EL (cell line): Measurements from ENCODE around the gene KLHL1.

Experiments
- DNase-seq: peaks from one replicate; pipeline ENCODE4 v3.0.0-alpha.2; 2016

Gene KLHL1

GRCh38 chr13:69999875-70000274 lies 108.4 kb downstream of the KLHL1 start:
- no peak for DNase-seq

GRCh38 chr13:69997061-69997460 lies 111.2 kb downstream of the KLHL1 start:
- DNase-seq = no peak

DNA sequence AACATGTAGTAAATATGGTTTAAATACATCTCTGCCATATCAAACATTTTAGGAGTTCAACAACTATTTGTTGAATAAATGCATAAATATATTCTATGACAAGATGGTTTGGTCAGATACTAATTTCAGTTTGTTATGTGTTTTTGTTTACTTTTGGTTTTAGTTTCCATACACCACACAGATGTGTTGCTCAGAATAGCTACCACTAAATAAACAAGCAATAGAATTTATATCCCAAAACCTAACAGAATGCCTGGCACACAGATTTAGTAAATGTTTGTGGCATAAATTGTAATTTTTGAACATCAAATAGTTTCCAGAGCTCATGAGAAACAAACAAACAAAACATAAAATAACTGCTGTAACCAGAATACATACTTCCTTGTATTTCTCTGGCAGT lies 127.5 kb downstream of the KLHL1 start:
- DNase-seq = no peak

DNA sequence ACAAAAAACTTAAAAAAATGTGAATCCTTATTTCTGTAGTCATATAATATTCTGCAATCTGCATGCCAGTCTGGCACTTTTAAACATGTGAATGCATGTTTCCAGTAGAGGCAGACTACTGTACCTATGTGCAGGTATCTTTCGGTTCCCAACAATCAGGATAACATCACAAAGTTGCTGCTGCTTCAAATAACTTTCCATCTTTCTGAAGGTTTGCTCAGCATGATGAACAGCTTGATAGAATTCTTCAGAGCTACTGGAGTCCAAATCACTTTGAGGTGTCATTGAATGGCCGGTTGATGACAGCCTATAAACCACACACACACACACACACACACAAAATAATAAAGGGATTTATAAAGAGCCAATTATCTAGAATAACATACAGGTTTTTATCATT lies 132.8 kb downstream of the KLHL1 start:
- DNase-seq = no peak

DNA sequence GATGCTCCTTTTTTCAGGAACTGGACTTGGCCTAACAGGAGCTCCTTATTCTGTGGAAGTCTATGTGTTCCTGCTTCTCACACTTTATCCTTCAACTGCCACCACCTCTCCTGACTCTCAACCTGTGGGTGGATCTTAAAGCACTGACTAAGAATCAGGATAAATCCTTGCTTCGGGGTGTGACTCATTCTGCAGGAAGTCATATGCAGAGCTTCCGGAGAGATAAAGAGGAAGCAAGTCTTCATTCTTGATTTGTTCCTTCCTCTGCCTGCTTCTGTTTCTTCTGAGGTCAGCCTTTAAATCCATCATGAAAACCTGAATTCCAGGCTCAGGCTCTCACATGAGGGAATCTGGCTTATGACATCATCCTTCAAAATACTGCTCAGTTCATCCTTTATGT lies 137.7 kb downstream of the KLHL1 start:
- DNase-seq = no peak

DNA sequence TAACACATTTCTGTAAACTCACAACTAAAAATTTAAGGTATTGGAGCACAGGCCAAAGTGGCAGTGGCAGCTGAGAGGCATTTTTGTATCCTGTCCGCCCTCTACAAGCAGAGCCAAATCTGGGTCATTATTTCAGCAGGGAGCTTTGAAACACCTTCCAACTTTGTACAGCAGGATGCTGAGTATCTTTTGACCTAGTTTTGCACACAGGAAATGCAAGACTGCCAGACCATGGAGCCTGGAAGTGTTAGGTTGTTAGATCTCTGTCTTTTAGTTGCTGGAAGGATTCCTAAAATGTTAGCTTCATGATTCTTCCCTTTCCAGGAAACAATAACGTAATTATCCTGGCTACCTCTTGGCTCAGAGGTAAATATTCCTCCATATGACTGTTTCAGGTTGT lies 149.2 kb downstream of the KLHL1 start:
- DNase-seq = no peak

DNA sequence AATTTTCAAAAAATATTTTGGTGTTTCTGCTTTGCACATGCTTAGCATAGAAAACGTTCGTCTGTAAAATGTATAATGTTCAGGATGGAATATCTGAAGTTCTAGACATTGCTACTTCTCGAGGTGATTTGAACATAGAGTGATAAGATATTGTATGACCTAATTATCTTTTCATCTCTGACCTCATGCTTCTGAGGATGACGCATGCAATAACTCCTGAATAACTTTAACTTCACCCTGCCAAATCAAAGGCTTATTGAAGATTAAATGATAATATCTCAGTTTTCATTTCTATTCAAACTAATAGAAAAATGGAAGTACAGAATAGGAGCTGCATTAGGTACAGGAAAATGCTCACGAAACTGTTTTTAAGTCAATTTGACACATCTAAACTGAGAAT lies 151.4 kb downstream of the KLHL1 start:
- DNase-seq = no peak

- DNase-seq = no peak
Observed at GRCh38 chr13:69956349-69956748, 151.9 kb downstream of the KLHL1 start.

DNA sequence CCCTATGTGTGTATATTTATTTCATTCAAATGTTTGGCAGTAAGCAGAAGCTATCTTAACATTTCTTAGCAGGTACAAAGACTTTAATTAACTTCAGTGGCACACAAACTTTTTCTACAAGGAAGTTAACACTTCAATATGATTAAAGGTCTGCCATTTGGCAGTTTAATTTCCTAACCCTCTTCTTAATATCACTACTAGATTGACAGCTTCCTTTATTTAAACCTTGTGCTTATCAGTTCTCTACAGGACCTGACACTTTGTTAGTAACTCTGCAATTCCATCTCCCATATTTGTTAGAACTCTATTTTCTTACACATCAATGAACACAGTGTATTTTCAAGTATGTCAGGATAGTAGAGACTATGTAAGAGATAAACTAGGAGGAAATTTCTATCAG lies 153.0 kb downstream of the KLHL1 start:
- DNase-seq = no peak

DNA sequence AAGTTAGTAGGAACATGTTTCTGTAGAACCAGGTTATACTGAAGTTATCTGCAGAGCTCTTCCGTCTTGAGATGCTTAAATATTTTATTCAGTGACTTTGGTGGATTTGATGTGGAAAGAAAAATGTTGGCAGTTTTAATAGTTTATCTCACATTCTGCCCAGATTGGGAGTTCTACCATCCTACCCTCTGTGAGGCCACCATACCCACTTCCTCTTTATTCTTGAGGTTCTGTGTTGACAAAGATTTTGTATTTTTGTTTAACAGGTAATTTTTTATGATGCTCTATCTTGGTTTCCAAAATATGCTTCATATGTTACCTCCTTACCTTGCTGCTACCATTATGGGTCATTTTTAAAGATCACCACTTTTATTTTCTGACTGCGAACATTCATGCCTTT lies 156.8 kb downstream of the KLHL1 start:
- DNase-seq = no peak

DNA sequence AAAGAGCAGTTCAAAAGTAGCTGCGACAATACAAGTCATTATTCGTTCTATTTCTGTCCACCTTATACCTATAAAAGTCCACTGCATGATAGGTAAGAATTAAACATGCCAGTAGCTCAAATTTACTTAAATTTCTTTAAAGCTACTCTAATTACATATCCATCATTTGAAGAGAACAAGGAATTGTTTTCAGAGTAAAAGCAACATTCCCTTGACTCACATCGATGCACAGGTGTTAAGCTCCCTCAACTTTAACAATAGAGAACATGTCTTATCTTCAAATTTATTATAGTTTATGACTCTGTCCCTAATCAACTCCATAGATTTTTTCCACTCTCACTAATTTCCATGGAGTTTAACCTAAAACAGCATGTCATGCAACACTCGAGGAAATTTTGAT lies 158.1 kb downstream of the KLHL1 start:
- no peak for DNase-seq

DNA sequence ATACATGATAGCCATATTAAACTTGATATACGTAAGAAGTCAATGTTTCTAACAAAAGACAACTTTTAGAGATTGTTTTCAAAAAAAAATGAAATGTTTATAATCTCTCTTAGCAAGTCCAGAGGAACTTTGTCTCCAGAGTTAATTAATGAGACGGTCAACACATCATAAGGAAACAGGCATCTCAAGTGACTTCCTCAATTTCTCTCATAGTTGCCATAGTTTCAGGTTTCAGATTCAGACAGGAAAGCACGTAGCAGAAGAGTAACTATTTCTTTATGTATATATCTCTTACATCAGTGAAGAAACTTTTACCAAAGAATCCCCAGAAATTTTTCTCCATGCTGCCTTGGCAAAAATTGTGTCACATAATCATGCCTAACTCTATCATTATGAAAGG lies 160.2 kb downstream of the KLHL1 start:
- no peak for DNase-seq

GRCh38 chr13:69947582-69947981 lies 160.7 kb downstream of the KLHL1 start:
- DNase-seq = no peak

- no peak for DNase-seq
Observed at GRCh38 chr13:69946511-69946910, 161.7 kb downstream of the KLHL1 start.

GRCh38 chr13:69935043-69935442 lies 173.2 kb downstream of the KLHL1 start:
- DNase-seq = no peak

DNA sequence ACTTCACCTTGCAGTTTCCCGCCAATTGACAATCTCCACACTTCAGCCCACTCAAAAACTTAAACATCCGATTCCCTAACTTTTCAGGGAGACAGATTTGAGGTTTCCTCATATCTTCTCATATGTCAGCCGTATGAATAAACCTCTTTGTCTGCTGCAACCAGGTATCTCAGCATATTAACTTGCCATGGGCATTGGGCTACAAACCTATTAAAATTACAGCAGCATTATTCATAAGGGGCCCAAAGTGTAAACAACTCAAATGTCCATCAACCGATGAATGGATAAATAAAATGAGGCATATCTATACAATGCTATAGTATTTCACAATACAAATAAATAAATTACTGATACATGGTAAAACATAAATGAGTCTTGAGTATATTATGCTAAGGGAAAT lies 180.0 kb downstream of the KLHL1 start:
- DNase-seq = no peak

DNA sequence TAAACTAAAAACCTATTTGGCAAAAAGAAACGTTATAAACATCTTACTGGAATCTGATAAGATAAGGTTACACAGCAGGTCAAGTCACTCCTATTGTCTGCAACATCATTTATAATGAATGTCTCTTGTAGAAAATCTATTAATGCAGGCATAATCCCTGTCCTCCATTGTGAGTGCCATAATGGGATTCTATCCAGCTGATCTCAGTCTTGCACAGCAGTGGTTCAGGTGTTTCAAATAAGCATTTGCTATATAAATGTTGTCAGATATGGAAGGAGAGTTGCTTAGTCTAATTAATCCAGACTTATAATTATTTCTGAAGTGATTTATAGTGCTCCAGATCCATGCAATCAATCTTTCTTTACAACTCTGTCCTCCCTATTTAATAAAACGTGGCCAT lies 187.1 kb downstream of the KLHL1 start:
- no peak for DNase-seq

DNA sequence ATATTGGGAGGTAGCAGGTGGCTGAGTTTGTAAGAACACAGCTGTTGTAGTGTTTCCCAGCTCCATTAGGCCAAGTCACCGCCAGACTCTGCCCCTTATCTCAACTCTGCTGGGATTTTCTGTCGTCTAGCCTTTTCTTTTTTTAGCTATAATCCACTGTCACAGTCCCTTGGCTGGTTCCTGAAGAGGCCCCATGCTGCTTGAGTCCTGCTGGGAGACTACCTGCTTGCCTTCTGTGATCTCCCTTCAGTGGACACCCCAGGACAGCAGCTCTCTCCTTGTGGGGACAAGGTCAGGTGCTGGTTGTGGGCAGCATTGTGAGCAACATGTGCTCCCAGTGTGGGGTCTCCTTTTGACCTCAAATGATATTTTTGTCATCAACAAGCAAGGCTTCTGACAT lies 195.6 kb downstream of the KLHL1 start:
- DNase-seq = no peak

- no peak for DNase-seq
Observed at GRCh38 chr13:69910800-69911199, 197.5 kb downstream of the KLHL1 start.

DNA sequence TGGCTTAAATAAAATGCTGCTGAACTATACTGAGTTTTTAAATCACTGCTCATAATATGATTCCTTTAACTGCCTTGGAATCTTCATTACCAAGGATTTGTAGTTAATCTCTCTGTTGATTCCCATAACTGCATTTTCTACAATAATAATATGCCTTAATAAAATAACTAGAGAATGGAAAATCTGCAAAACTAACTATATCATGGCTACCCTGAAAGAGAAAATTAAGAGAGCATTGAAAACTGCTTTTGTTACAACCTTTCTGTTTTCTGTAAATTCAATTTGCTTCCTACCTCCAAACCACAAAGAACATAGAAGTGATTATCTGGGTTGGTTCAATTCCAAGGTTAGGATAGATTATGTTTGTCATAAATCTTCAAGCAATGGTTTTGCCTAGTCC lies 203.5 kb downstream of the KLHL1 start:
- no peak for DNase-seq

GRCh38 chr13:69903081-69903480 lies 205.2 kb downstream of the KLHL1 start:
- no peak for DNase-seq

GRCh38 chr13:69882451-69882850 lies 225.8 kb downstream of the KLHL1 start:
- DNase-seq = no peak

DNA sequence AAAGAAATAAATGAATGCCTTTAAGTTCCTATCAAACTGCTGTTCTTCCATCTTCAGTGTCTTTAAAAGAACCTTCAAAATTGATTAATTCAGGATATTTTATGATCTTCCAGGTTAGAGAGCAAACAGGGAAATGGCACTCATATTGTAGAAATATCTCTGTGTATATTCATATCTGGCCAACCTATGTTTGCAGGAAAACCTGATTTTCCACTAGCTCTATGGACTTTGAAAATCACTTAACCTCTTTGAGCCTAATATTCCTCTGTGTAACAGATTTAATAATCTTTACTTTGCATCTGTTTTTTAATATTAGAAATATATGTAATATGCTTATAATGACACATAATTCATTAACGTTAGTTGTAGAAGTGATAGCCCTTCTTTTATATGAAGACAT lies 228.3 kb downstream of the KLHL1 start:
- DNase-seq = no peak

DNA sequence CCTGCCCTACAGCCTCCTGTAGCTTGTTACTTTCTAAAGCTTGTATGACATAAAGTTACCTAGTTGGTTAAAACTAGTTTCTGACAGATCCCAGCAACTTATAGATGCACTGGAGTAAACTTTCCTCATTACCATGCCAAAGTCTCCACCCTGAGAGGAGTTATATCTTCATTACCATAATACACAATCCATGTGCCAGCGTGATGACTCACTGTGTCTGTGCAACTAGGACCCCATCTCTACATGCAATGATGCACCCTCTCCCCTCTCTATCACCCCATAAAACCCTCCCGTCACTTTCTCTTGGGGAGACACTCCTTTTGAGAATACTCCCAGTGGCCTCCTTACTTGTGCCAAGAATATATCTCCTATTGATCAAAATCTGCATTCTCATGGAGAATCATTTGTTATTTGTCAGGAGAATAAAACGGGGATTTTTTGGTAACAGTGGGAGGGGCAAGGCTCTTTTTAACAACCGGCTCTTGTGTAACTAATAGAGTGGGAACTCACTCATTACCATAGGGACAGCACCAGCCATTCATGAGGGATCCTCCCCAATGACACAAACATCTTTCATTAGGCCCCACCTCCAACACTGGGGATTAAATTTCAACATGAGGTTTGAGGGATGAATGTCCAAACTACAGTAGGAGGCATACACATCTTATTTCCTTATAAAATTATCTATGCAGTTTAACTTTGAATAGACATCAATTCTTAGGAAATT lies 235.8 kb downstream of the KLHL1 start:
- no peak for DNase-seq

GRCh38 chr13:69866555-69866954 lies 241.7 kb downstream of the KLHL1 start:
- DNase-seq = no peak
